AG04450 (cell line): ENCODE results near the gene RHBDL1. TPM values are rescaled to one million over a fixed set of nuclear protein-coding genes. Genes with fewer than 3 reads are reported as not detected.

ENCODE experiments used
- CTCF ChIA-PET: fragments of 300-600, 350-600 bp; formaldehyde crosslinking; extraction: SDS; loops from one replicate; lab custom pipeline; 2022; ENCODE audit warnings: antibody characterized with exemption, inconsistent platforms; lab: Charles Lee
- POLR2A ChIA-PET: fragments of 350-600 bp; formaldehyde crosslinking; extraction: SDS; loops from one replicate; lab custom pipeline; 2021; ENCODE audit warnings: antibody characterized with exemption, inconsistent platforms; lab: Yijun Ruan, JAX
- DNase-seq: peaks from one replicate; pipeline ENCODE4 v3.0.0-alpha.2; 2011; ENCODE audit warnings: low read depth, low spot score
- H3K27ac ChIP-seq: one replicate; pipeline ENCODE4 v1.5.1; 2012; ENCODE audit warnings: low read depth, low read length, control low read depth
- H3K27me3 ChIP-seq: one replicate; pipeline ENCODE4 v1.6.0; 2012; ENCODE audit warnings: low read length; ENCODE audit not compliant: control insufficient read depth, insufficient read depth
- H3K4me3 ChIP-seq: 2 replicates; pipeline ENCODE4 v1.5.1; 2011; ENCODE audit warnings: mild to moderate bottlenecking, low read depth, low read length, control low read depth
- H3K9me3 ChIP-seq: 2 replicates; pipeline ENCODE4 v1.5.1; 2012; ENCODE audit warnings: low read length; ENCODE audit not compliant: control insufficient read depth, insufficient read depth
- polyA plus RNA-seq: library from polyadenylated mRNA; depleted of rRNA; stranded (reverse); fragments of >200 nt; gene quantifications from 2 replicates; pipeline ENCODE4 v1.2.3, GENCODE V29; 2011
- TF ChIP-seq, protein P1 (sequence below): IDR thresholded peaks from 2 replicates; pipeline ENCODE4 v1.5.1; 2011; ENCODE audit warnings: low read depth, low read length, control low read depth, inconsistent platforms

The RHBDL1 gene
- polyA plus RNA-seq, 1 experiment: 1.5 TPM

DNA sequence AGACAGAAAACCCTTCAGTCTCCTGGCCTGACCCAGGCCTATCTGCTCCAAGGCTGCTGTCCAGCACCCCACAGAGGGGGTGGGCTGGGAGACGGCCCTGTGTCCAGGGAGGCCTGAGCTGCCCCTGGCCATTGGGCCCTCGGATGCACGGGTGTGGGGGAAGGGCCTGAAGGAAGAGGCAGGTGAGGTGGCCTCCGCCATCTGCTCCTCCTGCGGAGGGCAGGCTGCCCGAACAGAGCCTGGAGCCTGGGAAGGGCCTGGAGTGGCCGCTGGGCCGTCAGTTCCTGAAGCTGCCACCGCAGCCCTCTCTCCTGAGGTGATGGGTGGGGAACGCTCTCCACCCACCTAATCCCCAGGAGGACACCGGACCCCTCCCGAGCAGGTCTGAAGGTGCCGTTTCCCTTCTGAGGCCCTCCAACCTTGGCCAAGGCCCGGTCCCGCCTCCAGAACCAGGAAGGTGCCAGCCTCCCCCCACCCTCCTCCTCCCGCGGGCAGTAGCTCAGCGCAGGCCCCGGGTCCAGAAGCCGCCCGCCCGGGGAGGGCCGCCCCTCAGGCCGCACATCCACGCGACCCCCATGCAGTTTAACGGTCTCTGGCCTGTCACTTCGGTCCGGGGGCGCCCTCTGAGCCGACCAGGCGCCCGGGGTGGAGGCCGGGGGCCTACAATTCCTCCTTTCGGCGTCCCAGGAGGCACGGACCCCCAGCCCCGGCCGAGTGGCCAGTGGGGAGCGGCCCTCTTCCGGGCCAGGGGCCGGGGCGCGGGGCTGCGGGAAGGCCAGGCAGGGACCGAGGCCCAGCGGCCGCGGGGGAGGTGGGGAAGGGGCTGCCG is 29.3 kb downstream of the RHBDL1 start:
- Histone ChIP-seq H3K27me3 (peaks cover 68% of the 10 kb centered on the region), H3K4me3 (no peak overlapping the region), H3K9me3 (no peaks in the 10 kb centered on the region; the same call in 1 of the 2 replicates), H3K27ac (no peak overlapping the region)
- DNase-seq: no peak
- CTCF ChIA-PET: no interaction called here
- TF ChIP-seq, protein P1, sequence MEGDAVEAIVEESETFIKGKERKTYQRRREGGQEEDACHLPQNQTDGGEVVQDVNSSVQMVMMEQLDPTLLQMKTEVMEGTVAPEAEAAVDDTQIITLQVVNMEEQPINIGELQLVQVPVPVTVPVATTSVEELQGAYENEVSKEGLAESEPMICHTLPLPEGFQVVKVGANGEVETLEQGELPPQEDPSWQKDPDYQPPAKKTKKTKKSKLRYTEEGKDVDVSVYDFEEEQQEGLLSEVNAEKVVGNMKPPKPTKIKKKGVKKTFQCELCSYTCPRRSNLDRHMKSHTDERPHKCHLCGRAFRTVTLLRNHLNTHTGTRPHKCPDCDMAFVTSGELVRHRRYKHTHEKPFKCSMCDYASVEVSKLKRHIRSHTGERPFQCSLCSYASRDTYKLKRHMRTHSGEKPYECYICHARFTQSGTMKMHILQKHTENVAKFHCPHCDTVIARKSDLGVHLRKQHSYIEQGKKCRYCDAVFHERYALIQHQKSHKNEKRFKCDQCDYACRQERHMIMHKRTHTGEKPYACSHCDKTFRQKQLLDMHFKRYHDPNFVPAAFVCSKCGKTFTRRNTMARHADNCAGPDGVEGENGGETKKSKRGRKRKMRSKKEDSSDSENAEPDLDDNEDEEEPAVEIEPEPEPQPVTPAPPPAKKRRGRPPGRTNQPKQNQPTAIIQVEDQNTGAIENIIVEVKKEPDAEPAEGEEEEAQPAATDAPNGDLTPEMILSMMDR: no peak
- POLR2A ChIA-PET: no interaction called here

DNA sequence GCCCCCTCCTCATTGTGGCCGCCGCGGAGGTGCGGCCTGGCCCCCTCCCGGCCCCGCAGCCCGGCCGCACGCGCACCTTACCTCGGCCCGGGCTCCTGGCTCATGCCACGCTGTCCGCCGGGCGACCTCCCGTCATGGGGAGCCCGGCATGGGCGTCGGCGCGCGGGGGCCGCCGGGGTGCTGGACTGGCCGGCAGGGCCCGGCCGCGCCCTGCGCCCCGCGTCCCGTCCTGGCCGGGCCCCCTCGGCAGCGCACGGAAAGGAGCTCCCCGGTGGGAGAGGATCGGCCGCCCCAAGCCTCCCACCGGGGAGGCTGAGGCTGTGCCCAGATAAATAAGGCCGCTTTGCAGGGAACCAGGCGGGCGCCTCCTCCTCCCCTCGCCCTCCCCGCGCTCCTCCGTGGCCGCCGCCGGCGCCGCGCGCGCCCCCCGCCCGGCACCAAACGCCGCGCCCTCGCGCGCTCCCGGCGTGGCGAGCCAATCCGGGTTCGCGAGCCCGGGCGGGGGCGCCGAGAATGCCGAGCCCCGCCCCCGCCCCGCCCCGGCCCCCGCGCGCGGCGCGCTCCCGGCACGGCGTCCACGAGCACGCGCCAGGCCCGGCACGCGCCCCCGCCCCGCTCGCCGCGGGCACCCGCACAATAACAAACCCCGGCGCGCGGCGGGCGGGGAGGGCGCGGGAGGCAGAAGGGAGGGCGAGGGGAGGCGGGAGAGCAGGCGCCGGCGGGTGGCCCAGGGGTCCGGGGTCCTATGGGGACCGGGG is 30.1 kb downstream of the RHBDL1 start, which contains the start of gene FBXL16:
Gene FBXL16, minus strand, starts transcription at position 371 of the 758 bp plus-strand sequence. CDS start 8,396 bp downstream, outside the sequence.
- Histone ChIP-seq H3K4me3 (no peak within 1 kb of the TSS), H3K27ac (no peak within 1 kb of the TSS), H3K9me3 (no peaks in the 10 kb centered on the region; the same call in 1 of the 2 replicates), H3K27me3 (peaks cover 66% of the 10 kb centered on the region)
- TF ChIP-seq, protein P1: no peak
- CTCF ChIA-PET: no interaction called here
- POLR2A ChIA-PET: no interaction called here
- DNase-seq: no peak

DNA sequence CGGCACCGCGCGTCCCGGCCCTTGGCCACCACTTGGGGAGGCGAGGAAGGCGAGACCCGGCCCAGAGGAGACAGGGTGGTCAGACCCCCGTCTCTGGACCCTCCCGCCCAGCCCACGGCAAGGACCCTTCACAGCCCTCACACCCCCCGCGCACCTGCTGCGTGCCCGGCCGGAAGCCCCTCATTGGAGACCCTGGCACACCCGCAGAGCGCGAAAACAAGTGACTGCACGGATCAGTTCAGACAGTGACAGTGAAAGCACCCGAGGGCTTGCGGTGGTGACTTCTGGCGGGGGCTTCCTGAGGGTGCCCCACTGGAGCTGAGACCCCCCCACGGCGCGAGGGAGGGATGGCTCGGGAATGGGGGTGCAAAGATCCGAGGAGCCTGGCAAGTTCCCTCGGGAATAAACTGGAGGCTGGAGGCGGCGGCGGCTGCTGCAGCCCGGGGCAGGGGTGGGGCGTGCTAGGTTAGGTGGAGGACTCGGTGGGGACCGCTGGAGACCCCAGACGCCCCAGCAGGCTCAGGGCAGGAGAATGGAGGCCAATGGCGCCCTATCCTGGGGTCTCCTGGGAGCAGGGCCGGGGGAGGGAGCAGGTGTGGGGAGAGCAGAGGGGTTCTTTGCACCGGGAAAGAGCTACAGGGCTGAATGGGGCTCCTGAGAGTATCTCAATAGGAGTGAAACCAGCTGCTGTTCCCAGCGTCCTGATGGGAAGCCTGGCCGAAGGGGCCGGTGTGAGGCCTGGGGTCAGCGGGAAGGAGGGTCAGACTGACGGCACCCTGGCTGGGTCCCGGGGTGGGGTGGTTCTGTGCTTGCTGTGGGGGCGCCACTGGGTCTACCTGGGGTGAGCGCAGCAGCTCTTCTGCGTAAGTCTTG is 31.0 kb downstream of the RHBDL1 start:
- H3K27me3 ChIP-seq: peaks cover 59% of the 10 kb centered on the region
- TF ChIP-seq, protein P1: no peak
- H3K4me3 ChIP-seq: no peak overlapping the region
- no peak for DNase-seq
- H3K27ac ChIP-seq: no peak overlapping the region
- ChIA-PET POLR2A (interaction anchor here (1.1 kb wide), 1 partner anchor 16 kb away, joined by 3 read pairs; the partner anchor contains the start of gene WDR24), CTCF (interaction anchor here (1.6 kb wide), 1 partner anchor 10 kb away, joined by 3 read pairs; no protein-coding TSS in a partner anchor)
- H3K9me3 ChIP-seq: no peaks in the 10 kb centered on the region; the same call in 1 of the 2 replicates

DNA sequence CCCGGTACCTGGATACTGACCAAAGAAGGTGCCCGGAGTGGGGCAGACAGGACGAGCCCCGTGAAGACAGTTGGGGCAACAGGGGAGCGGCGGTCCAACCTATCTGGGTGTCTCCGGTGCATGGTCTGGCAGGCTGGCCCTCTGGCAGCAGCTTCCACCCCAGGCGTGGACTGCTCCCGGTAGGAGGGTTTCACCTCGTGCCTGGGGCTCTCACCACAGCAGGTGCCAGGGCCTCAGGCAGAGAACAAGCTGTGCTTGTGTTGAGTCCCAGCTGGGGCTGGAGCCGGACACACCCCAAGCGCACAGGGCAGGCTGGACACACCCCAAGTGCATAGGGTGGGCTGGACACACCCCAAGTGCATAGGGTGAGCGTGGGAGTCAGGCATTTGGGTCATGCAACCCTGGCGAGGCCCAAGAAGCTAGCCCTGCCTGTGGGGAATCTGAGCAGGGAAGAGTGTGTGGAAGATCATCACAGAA is 31.6 kb downstream of the RHBDL1 start:
- Histone ChIP-seq H3K9me3 (no peaks in the 10 kb centered on the region; the same call in 1 of the 2 replicates), H3K4me3 (no peak overlapping the region), H3K27ac (no peak overlapping the region), H3K27me3 (peaks cover 52% of the 10 kb centered on the region)
- DNase-seq: no peak
- TF ChIP-seq, protein P1: no peak
- POLR2A ChIA-PET: interaction anchor here (0.6 to 1.1 kb wide), 2 partner anchors 17 to 46 kb away, joined by 3 read pairs; partner anchors contain the start of gene WDR24
- CTCF ChIA-PET: interaction anchor here (1.6 kb wide), 1 partner anchor 9 kb away, joined by 3 read pairs; no protein-coding TSS in a partner anchor
